ENCODE data around the gene RNF220. TPM values are rescaled to one million over a fixed set of nuclear protein-coding genes. Genes with fewer than 3 reads are reported as not detected.

RNF220 gene
- total and polyA plus RNA-seq, 9 of the 15 experiments (the other 6 are each of a cell fraction or from before 2014, with no cell fraction given): 5.1 to 117 (median 66.9) TPM

DNA sequence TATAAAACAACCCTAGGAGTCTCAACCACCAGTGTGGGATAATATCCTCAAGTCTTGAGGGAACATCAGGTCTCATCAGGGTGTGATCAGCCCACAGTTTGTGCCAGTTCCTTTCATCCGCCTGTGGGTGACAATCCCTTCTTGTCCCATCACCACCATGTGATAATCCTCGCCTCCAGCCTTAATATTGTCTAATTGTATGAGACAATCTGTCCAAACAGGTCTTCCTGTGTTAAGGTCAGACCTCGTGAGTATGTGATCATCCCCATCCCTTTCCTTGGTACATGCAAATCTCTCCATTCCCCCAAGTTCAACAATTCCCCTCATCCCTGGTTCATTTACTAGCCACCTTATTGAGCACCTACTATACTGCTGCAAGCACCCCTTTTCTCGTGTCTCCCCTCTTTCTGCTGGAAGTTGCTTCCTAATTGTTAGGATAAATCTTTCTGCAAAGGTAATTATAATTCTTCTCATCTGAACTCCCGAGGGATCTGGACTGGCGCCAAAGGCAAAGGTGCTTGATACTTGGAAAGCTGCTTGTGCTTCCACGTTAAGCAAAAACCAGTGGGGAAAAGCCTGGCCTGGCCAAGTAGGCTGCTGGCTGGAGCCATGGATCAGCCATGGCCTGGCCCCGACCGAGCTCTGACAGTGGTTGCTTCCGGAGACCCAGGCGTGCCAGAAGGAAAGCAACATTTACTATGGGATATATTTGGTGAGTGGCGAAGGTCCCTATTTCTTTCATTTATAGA lies 92.5 kb downstream of the RNF220 start:
- no peaks in the 10 kb centered on the region for H4K20me1 ChIP-seq (replicated peaks; ENCODE audit: control insufficient read depth, insufficient read depth, low read length)
- DNase-seq (ENCODE audit: extremely low read depth in 1 of 4, low spot score in 3 of 4) (no peak), FAIRE-seq (no peak), ATAC-seq (no peak)
- no peaks in the 10 kb centered on the region for H3K36me3 ChIP-seq (ENCODE audit: control insufficient read depth, insufficient read depth, low read length)
- H2AFZ ChIP-seq (ENCODE audit: low read depth, low read length): no peak overlapping the region
- no peak overlapping the region for H3K27ac ChIP-seq (ENCODE audit: extremely low read depth, low read depth, low read length)
- intact Hi-C loops (cut with micrococcal nuclease) (no loop called here), in situ Hi-C loops (cut with MboI) (no loop called here)
- POLR2A ChIA-PET: interaction anchor here (0.6 to 0.7 kb wide), 2 partner anchors 14 to 19 kb away, joined by 3 to 4 read pairs; no protein-coding TSS in a partner anchor
- no TSS peak for BruUV-seq (replicated peaks)
- 2% methylated on average over 12 of the region's 12 CpGs for WGBS (ENCODE audit: insufficient coverage, low coverage, missing lambda C conversion rate)
- no peak overlapping the region for H3K4me2 ChIP-seq (ENCODE audit: insufficient read depth, low read length)
- H3K9ac ChIP-seq (ENCODE audit: insufficient read depth in 1 of 2, low read depth in 2 of 2, low read length in 2 of 2): no peak overlapping the region
- no peaks in the 10 kb centered on the region for H3K4me1 ChIP-seq (replicated peaks in 1 of 2; ENCODE audit: control insufficient read depth in 2 of 2, insufficient read depth in 2 of 2, low read length in 2 of 2)
- H3K79me2 ChIP-seq (ENCODE audit: control insufficient read depth, insufficient read depth, low read length): no peaks in the 10 kb centered on the region
- TF ChIP-seq, protein P1, sequence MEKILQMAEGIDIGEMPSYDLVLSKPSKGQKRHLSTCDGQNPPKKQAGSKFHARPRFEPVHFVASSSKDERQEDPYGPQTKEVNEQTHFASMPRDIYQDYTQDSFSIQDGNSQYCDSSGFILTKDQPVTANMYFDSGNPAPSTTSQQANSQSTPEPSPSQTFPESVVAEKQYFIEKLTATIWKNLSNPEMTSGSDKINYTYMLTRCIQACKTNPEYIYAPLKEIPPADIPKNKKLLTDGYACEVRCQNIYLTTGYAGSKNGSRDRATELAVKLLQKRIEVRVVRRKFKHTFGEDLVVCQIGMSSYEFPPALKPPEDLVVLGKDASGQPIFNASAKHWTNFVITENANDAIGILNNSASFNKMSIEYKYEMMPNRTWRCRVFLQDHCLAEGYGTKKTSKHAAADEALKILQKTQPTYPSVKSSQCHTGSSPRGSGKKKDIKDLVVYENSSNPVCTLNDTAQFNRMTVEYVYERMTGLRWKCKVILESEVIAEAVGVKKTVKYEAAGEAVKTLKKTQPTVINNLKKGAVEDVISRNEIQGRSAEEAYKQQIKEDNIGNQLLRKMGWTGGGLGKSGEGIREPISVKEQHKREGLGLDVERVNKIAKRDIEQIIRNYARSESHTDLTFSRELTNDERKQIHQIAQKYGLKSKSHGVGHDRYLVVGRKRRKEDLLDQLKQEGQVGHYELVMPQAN (IDR thresholded peaks at IDR 0.05; ENCODE audit: borderline replicate concordance): no peak
- TF ChIP-seq SRF (CRISPR knock-in tag; IDR thresholded peaks at IDR 0.05) (no peak), CCNT2 (IDR thresholded peaks at IDR 0.05; ENCODE audit: borderline replicate concordance, extremely low read depth, insufficient read length, low read depth, low read length) (no peak), SFPQ (IDR thresholded peaks at IDR 0.05; ENCODE audit: low read depth, low read length) (no peak), POLR3A (IDR thresholded peaks at IDR 0.05; ENCODE audit: borderline replicate concordance, extremely low read depth, insufficient read depth, insufficient read length) (no peak), BRD4 (IDR thresholded peaks at IDR 0.05) (no peak), ZBTB8A (IDR thresholded peaks at IDR 0.05; ENCODE audit: partially characterized antibody) (no peak), MCM3 (IDR thresholded peaks at IDR 0.05) (no peak), RBBP5 (IDR thresholded peaks at IDR 0.05; ENCODE audit: borderline replicate concordance, insufficient read depth, low read length, poor library complexity, severe bottlenecking) (no peak), TBL1XR1 (IDR thresholded peaks at IDR 0.05; ENCODE audit: low read length in 2 of 2) (no peak), ARID3A (IDR thresholded peaks at IDR 0.05; ENCODE audit: borderline replicate concordance, low read depth, low read length) (no peak), EP300 (IDR thresholded peaks at IDR 0.05; ENCODE audit: low read length) (no peak), STAT5B (CRISPR knock-in tag; IDR thresholded peaks at IDR 0.05) (no peak), U2AF2 (optimal IDR thresholded peaks at IDR 0.05; ENCODE audit: low read depth, low read length) (no peak), ZNF316 (IDR thresholded peaks at IDR 0.05) (no peak), HMGN3 (IDR thresholded peaks at IDR 0.05; ENCODE audit: borderline replicate concordance, extremely low read depth, insufficient read length, low read depth, low read length) (no peak)
- CTCF ChIA-PET (ENCODE audit: low intra/inter-chr PET ratio): interaction anchor here (0.6 kb wide), 1 partner anchor 406 kb away, joined by 3 read pairs; no protein-coding TSS in a partner anchor
- no peaks in the 10 kb centered on the region for H3K9me1 ChIP-seq (ENCODE audit: control insufficient read depth, insufficient read depth, low read length)
- H3K4me3 ChIP-seq: no peak overlapping the region
- H3K27me3 ChIP-seq (ENCODE audit: control insufficient read depth in 2 of 2, insufficient read depth in 2 of 2, low read length in 2 of 2): peaks cover 58 to 61% of the 10 kb centered on the region in 2 experiments
- peaks cover 3% of the 10 kb centered on the region for H3K9me3 ChIP-seq (replicated peaks; ENCODE audit: control insufficient read depth, insufficient read depth, low read depth, low read length)

Data from K562 (cell line).